Upper lobe of left lung (tissue), 4 donors: Measurements from ENCODE around the gene AGL.

Experiments
- CTCF ChIP-seq, 6 experiments: fragments of 450-650 bp in 4 of 6; fragments of 200-600 bp in 2 of 6; sonication (generic) in 2 of 6; IDR thresholded peaks; one replicate each; pipeline ENCODE4 v1.5.1; 2016 to 2019; ENCODE audit warnings: antibody characterized with exemption in 6 of 6
- EP300 ChIP-seq, 4 donors: sonication (generic); formaldehyde crosslinking; IDR thresholded peaks; one replicate each; pipeline ENCODE4 v1.5.1; 2017; ENCODE audit warnings: antibody characterized with exemption in 4 of 4, control low read depth in 2 of 4
- POLR2AphosphoS5 ChIP-seq, 2 donors: sonication (generic); formaldehyde crosslinking; IDR thresholded peaks; one replicate each; pipeline ENCODE4 v1.5.1; 2017; ENCODE audit warnings: antibody characterized with exemption in 2 of 2

GRCh38 chr1:99806882-99807281 lies 43.3 kb upstream of the AGL start:
- TF ChIP-seq CTCF (IDR thresholded peaks at IDR 0.05) = no peak
- TF ChIP-seq POLR2AphosphoS5 (IDR thresholded peaks at IDR 0.05) = no peak
- TF ChIP-seq EP300 (IDR thresholded peaks at IDR 0.05) = no peak
